Measurements from ENCODE around the gene SNN. TPM values are rescaled to one million over a fixed set of nuclear protein-coding genes. Genes with fewer than 3 reads are reported as not detected.

Gene SNN
- total RNA-seq, 1 donor from 2014 or later = 48.4 TPM

GRCh38 chr16:11677959-11678881 lies 10.0 kb downstream of the SNN start:
- no peak for DNase-seq (ENCODE audit: extremely low read depth, low read depth, low spot score)

- no peak for DNase-seq (ENCODE audit: extremely low read depth, low read depth, low spot score)
Measured at GRCh38 chr16:11679250-11679649, 11.0 kb downstream of the SNN start.

- DNase-seq (ENCODE audit: extremely low read depth, low read depth, low spot score) = no peak
Measured at GRCh38 chr16:11679941-11680911, 12.0 kb downstream of the SNN start.

GRCh38 chr16:11681556-11681955 lies 13.3 kb downstream of the SNN start:
- no peak for DNase-seq (ENCODE audit: extremely low read depth, low read depth, low spot score)

DNA sequence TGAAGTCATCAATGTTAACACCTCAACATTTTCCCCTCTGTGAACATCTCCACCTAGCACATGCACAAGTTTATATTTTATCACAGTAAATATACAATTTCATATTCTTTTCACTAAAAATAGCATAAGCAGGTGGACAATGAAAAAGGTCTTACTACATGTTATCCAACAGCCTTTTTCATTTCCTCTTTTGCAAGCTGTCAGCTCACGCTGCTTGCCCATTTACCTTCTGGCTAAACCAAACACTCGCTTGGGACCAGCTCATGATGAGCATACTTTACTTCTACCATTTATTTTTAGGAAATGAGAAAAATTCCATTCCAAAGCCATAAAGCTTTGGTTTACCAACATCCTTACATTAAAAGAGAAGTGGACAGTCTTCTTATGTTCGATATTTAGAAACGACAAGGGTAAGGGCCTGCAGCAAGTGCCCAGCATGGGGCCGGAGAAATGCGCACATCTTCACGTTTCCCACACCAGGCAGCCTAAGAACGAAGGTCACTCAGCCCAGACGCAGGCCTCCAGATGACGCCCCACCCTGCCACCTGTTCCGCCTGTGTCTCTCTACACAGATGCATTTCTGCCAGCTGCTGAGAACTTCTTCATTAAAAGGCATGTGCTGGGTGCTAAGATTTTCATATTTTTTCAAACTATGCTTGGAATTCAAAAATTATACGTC lies 13.9 kb downstream of the SNN start:
- DNase-seq (ENCODE audit: extremely low read depth, low read depth, low spot score) = no peak

GRCh38 chr16:11682655-11683096 lies 14.4 kb downstream of the SNN start:
- no peak for DNase-seq (ENCODE audit: extremely low read depth, low read depth, low spot score)

GRCh38 chr16:11683145-11683544 lies 14.9 kb downstream of the SNN start:
- no peak for DNase-seq (ENCODE audit: extremely low read depth, low read depth, low spot score)

DNA sequence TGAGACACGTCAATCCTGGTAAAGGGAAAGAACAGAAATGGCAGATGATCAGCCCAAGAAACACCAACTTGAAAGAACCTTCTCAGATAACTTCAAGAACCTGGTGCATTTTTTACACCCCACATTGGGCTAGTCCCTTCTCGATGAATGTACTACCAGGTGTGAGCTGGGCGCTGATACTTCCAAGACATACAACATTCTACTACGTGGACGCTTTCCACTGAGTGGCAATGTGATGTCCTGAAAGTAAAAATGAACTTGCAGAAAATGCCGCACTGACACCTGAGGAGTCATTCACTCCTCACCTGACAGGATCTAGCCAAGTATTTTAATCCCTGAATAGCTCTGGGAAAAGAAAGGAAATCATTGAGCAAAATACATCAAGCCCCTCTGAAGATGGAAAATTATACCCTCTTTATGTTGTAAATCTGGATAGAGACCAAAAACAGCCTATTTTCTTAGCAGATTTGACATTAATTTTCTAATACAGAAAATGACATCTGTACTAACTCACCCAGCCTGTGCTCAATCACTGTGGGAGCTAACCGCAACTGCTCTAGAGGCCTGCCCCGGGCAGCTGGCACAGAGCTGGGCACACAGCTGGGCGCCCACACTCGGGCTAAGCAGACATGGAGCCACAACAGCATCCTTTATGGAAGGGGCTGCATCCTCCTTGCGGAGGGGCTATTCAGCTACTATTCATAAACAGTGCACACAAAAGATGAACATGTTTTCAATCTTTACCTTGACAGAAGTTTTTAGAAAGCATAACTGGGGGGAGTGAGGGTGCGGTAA lies 16.2 kb downstream of the SNN start:
- no peak for DNase-seq (ENCODE audit: extremely low read depth, low read depth, low spot score)

GRCh38 chr16:11685844-11686618 lies 17.8 kb downstream of the SNN start:
- no peak for DNase-seq (ENCODE audit: extremely low read depth, low read depth, low spot score)

- no peak for DNase-seq (ENCODE audit: extremely low read depth, low read depth, low spot score)
Measured at GRCh38 chr16:11686713-11687380, 18.6 kb downstream of the SNN start.

GRCh38 chr16:11687601-11688519 lies 19.6 kb downstream of the SNN start:
- DNase-seq (ENCODE audit: extremely low read depth, low read depth, low spot score) = no peak

- DNase-seq (ENCODE audit: extremely low read depth, low read depth, low spot score) = no peak
Measured at GRCh38 chr16:11688520-11688886, 20.2 kb downstream of the SNN start.

- no peak for DNase-seq (ENCODE audit: extremely low read depth, low read depth, low spot score)
Measured at GRCh38 chr16:11689031-11689840, 21.0 kb downstream of the SNN start.

- no peak for DNase-seq (ENCODE audit: extremely low read depth, low read depth, low spot score)
Measured at GRCh38 chr16:11691235-11691634, 23.0 kb downstream of the SNN start.

DNA sequence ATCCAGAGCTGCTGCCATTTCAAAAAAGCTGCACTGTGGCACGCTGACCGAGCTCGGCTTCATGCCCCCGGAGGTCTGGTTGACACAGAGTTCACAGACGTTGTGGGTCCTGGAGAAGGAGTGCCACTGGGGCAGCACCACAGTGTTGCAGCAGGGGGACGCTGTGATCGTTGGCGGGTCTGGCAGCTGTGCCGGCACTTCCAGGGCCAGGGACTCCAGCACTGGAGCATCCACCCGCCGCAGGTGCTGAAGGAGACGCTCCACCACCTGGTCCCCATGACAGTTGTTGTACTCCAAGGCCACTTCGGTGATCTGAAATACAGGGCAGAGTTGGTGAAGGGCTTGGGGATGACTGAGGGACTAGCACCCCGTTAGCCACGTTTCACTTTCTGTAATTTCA lies 23.5 kb downstream of the SNN start:
- no peak for DNase-seq (ENCODE audit: extremely low read depth, low read depth, low spot score)

- DNase-seq (ENCODE audit: extremely low read depth, low read depth, low spot score) = no peak
Measured at GRCh38 chr16:11692171-11692570, 23.9 kb downstream of the SNN start.

- no peak for DNase-seq (ENCODE audit: extremely low read depth, low read depth, low spot score)
Measured at GRCh38 chr16:11692651-11693050, 24.4 kb downstream of the SNN start.

Measured in glomerular endothelial cell (primary cell).